ENCODE results near the gene PIK3CG. TPM values are rescaled to one million over a fixed set of nuclear protein-coding genes. Genes with fewer than 3 reads are reported as not detected.

PIK3CG gene
- total and polyA plus RNA-seq, 2 donors (not counting 1 experiment from before 2014, with no cell fraction given) = 13.3 to 44.8 TPM

DNA sequence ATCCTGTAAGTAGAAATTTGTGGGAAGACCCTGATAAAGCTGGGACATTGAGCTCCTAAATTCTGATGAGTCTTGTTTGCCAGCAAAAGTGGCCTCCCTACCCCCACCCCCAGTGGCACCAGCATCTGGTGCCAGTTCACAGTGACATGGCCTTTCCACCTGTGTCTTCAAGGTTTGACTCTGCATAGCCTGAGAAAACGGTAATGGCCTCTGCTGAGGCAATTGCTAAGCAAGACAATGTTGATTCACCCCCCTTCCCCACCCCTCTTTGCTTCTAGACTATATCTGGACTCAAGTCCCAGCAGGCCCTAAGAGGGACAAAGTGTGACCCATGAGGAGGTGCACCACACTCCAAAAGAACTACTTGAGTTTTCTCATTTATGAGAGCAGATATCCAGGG is 48.0 kb upstream of the PIK3CG start:
- WGBS (ENCODE audit: insufficient coverage) = 100% methylated on average over 1 of the region's 1 CpG
- no peak for DNase-seq
- H3K27ac Mint-ChIP-seq = no peak overlapping the region
- H3K27me3 Mint-ChIP-seq = no peaks in the 10 kb centered on the region
- Histone ChIP-seq H3K9ac (ENCODE audit: low read length) (no peak overlapping the region), H3K9me3 (ENCODE audit: control extremely low read depth in 1 of 3, control insufficient read depth in 2 of 3, insufficient read depth in 1 of 3, low read length in 2 of 3) (no peaks in the 10 kb centered on the region), H3K27ac (ENCODE audit: low read length in 2 of 2) (no peak overlapping the region), H2AFZ (ENCODE audit: insufficient read depth, low read depth, low read length, poor library complexity, severe bottlenecking) (no peak overlapping the region), H3K36me3 (replicated peaks in 1 of 2; ENCODE audit: control extremely low read depth in 1 of 2, control insufficient read depth in 1 of 2, extremely low read depth in 1 of 2, insufficient read depth in 2 of 2, low read length in 1 of 2) (no peaks in the 10 kb centered on the region), H3K27me3 (replicated peaks in 1 of 4; ENCODE audit: control extremely low read depth in 1 of 4, control insufficient read depth in 3 of 4, insufficient read depth in 4 of 4, low read length in 3 of 4) (no peaks in the 10 kb centered on the region), H3K4me1 (ENCODE audit: control insufficient read depth in 2 of 2, insufficient read depth in 2 of 2, low read length in 2 of 2) (peaks cover 4 to 6% of the 10 kb centered on the region in 2 donors), H4K20me1 (ENCODE audit: control insufficient read depth, insufficient read depth, low read length, poor library complexity, severe bottlenecking) (no peaks in the 10 kb centered on the region), H3K4me3 (ENCODE audit: control extremely low read depth in 1 of 5, extremely low read depth in 1 of 5, insufficient read depth in 1 of 5, low read depth in 2 of 5, low read length in 4 of 5) (no peak overlapping the region), H3K79me2 (ENCODE audit: control insufficient read depth, insufficient read depth, low read length) (no peaks in the 10 kb centered on the region), H3K4me2 (replicated peaks; ENCODE audit: low read depth, low read length, poor library complexity, severe bottlenecking) (no peak overlapping the region)
- ChIA-PET CTCF (no interaction called here), POLR2A (no interaction called here)
- no peak overlapping the region for H3K4me3 Mint-ChIP-seq
- peaks cover 7% of the 10 kb centered on the region for H3K4me1 Mint-ChIP-seq
- no peak for TF ChIP-seq CTCF (IDR thresholded peaks at IDR 0.05)
- TF ChIP-seq EZH2 (IDR thresholded peaks at IDR 0.05; ENCODE audit: borderline replicate concordance, insufficient read depth, low read depth, low read length, poor library complexity, severe bottlenecking) = no peak
- intact Hi-C loops (cut with micrococcal nuclease) = no loop called here
- no peaks in the 10 kb centered on the region for H3K9me3 Mint-ChIP-seq (ENCODE audit: insufficient read depth)
- ATAC-seq (ENCODE audit: low read depth) = no peak

DNA sequence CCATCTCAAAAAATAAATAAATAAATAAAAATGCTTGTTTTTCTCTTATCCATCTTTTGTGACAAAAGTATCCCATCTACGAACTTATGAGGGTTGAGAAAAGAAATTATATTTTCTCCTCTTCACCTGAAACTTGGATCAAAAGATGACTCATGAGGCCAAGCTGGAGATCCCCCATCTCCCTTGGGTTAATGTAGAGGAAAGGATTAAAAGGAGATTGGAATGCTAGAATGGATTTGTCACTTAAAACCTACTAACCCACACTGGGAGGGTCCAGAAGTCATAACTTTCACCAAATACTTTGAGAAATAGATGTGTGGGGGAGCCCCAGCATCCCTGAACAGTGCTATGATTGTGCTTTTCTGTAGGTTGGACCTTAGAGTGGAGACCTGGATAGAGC is 46.3 kb upstream of the PIK3CG start:
- H3K4me3 Mint-ChIP-seq = no peak overlapping the region
- Histone ChIP-seq H3K4me3 (ENCODE audit: control extremely low read depth in 1 of 5, extremely low read depth in 1 of 5, insufficient read depth in 1 of 5, low read depth in 2 of 5, low read length in 4 of 5) (no peak overlapping the region), H4K20me1 (ENCODE audit: control insufficient read depth, insufficient read depth, low read length, poor library complexity, severe bottlenecking) (no peaks in the 10 kb centered on the region), H3K4me1 (ENCODE audit: control insufficient read depth in 2 of 2, insufficient read depth in 2 of 2, low read length in 2 of 2) (no peaks in the 10 kb centered on the region), H3K27me3 (replicated peaks in 1 of 4; ENCODE audit: control extremely low read depth in 1 of 4, control insufficient read depth in 3 of 4, insufficient read depth in 4 of 4, low read length in 3 of 4) (no peaks in the 10 kb centered on the region), H2AFZ (ENCODE audit: insufficient read depth, low read depth, low read length, poor library complexity, severe bottlenecking) (no peak overlapping the region), H3K36me3 (replicated peaks in 1 of 2; ENCODE audit: control extremely low read depth in 1 of 2, control insufficient read depth in 1 of 2, extremely low read depth in 1 of 2, insufficient read depth in 2 of 2, low read length in 1 of 2) (no peaks in the 10 kb centered on the region), H3K27ac (ENCODE audit: low read length in 2 of 2) (no peak overlapping the region), H3K9ac (ENCODE audit: low read length) (no peak overlapping the region), H3K79me2 (ENCODE audit: control insufficient read depth, insufficient read depth, low read length) (no peaks in the 10 kb centered on the region), H3K9me3 (ENCODE audit: control extremely low read depth in 1 of 3, control insufficient read depth in 2 of 3, insufficient read depth in 1 of 3, low read length in 2 of 3) (no peaks in the 10 kb centered on the region), H3K4me2 (replicated peaks; ENCODE audit: low read depth, low read length, poor library complexity, severe bottlenecking) (no peak overlapping the region)
- TF ChIP-seq CTCF (IDR thresholded peaks at IDR 0.05) = no peak
- no peak for TF ChIP-seq EZH2 (IDR thresholded peaks at IDR 0.05; ENCODE audit: borderline replicate concordance, insufficient read depth, low read depth, low read length, poor library complexity, severe bottlenecking)
- ChIA-PET POLR2A (no interaction called here), CTCF (no interaction called here)
- WGBS (ENCODE audit: insufficient coverage) = no CpG with 5 or more reads among the region's 1 CpG
- intact Hi-C loops (cut with micrococcal nuclease) = no loop called here
- H3K9me3 Mint-ChIP-seq (ENCODE audit: insufficient read depth) = no peaks in the 10 kb centered on the region
- ATAC-seq (ENCODE audit: low read depth) = no peak
- no peak overlapping the region for H3K27ac Mint-ChIP-seq
- no peak for DNase-seq
- H3K27me3 Mint-ChIP-seq = no peaks in the 10 kb centered on the region
- H3K4me1 Mint-ChIP-seq = no peaks in the 10 kb centered on the region

All from B cell (primary cell).